AG04450 (cell line): ENCODE data around the gene FOLR1. TPM values are rescaled to one million over a fixed set of nuclear protein-coding genes. Genes with fewer than 3 reads are reported as not detected.
"Not testable (repeated sequence)": the region's sequence is repeated elsewhere in the genome, so short reads cannot be mapped to it uniquely, and the experiment has no call there.

Source experiments
- CTCF ChIA-PET: fragments of 300-600, 350-600 bp; formaldehyde crosslinking; extraction: SDS; loops from one replicate; lab custom pipeline; 2022; ENCODE audit warnings: antibody characterized with exemption, inconsistent platforms; lab: Charles Lee
- POLR2A ChIA-PET: fragments of 350-600 bp; formaldehyde crosslinking; extraction: SDS; loops from one replicate; lab custom pipeline; 2021; ENCODE audit warnings: antibody characterized with exemption, inconsistent platforms; lab: Yijun Ruan, JAX
- DNase-seq: peaks from one replicate; pipeline ENCODE4 v3.0.0-alpha.2; 2011; ENCODE audit warnings: low read depth, low spot score
- H3K27ac ChIP-seq: one replicate; pipeline ENCODE4 v1.5.1; 2012; ENCODE audit warnings: low read depth, low read length, control low read depth
- H3K27me3 ChIP-seq: one replicate; pipeline ENCODE4 v1.6.0; 2012; ENCODE audit warnings: low read length; ENCODE audit not compliant: control insufficient read depth, insufficient read depth
- H3K4me3 ChIP-seq: 2 replicates; pipeline ENCODE4 v1.5.1; 2011; ENCODE audit warnings: mild to moderate bottlenecking, low read depth, low read length, control low read depth
- H3K9me3 ChIP-seq: 2 replicates; pipeline ENCODE4 v1.5.1; 2012; ENCODE audit warnings: low read length; ENCODE audit not compliant: control insufficient read depth, insufficient read depth
- polyA plus RNA-seq: library from polyadenylated mRNA; depleted of rRNA; stranded (reverse); fragments of >200 nt; gene quantifications from 2 replicates; pipeline ENCODE4 v1.2.3, GENCODE V29; 2011
- TF ChIP-seq, protein P1 (sequence below): IDR thresholded peaks from 2 replicates; pipeline ENCODE4 v1.5.1; 2011; ENCODE audit warnings: low read depth, low read length, control low read depth, inconsistent platforms

Gene FOLR1
- polyA plus RNA-seq, 1 experiment: 0.19 TPM

DNA sequence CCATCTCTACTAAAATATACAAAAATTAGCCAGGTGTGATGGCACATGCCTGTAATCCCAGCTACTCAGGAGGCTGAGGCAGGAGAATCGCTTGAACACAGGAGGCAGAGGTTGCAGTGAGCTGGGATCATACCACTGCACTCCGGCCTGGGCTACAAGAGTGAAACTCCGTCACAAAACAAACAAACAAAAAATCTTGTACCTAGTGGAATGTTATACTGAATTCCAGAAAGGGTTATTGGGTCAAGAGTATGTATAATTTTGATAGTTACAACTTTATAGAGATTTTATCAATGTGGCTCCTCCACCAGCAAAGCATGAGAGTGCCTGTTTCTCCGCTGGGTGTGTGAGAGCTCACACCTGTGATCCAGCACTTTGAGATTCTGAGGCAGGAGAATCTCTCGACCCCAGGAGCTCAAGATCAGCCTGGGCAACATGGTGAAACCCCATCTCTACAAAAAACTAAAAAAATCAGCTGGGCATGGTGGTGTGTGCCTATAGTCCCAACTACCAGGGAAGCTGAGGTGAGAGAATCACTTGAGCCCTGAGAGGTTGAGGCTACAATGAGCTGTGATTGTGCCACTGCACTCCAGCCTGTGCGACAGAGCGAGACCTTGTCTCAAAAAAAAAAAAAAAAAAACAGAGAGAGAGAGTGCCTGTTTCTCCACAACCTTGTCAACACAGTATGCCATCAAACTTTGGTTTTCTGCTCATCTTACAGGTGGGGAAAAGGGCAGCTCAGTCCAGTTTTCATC, 12.7 kb upstream of the FOLR1 start:
- ChIA-PET POLR2A (interaction anchor here (0.7 kb wide), 2 partner anchors 34 to 71 kb away, joined by 3 to 6 read pairs; no protein-coding TSS in a partner anchor), CTCF (interaction anchor here (0.7 to 3.1 kb wide), 4 partner anchors 35 to 154 kb away, joined by 4 to 13 read pairs (median 4); no protein-coding TSS in a partner anchor)
- DNase-seq: no peak
- H3K9me3 ChIP-seq: peaks cover 1% of the 10 kb centered on the region; the same call in 1 of the 2 replicates
- TF ChIP-seq, protein P1, sequence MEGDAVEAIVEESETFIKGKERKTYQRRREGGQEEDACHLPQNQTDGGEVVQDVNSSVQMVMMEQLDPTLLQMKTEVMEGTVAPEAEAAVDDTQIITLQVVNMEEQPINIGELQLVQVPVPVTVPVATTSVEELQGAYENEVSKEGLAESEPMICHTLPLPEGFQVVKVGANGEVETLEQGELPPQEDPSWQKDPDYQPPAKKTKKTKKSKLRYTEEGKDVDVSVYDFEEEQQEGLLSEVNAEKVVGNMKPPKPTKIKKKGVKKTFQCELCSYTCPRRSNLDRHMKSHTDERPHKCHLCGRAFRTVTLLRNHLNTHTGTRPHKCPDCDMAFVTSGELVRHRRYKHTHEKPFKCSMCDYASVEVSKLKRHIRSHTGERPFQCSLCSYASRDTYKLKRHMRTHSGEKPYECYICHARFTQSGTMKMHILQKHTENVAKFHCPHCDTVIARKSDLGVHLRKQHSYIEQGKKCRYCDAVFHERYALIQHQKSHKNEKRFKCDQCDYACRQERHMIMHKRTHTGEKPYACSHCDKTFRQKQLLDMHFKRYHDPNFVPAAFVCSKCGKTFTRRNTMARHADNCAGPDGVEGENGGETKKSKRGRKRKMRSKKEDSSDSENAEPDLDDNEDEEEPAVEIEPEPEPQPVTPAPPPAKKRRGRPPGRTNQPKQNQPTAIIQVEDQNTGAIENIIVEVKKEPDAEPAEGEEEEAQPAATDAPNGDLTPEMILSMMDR: no peak
- no peaks in the 10 kb centered on the region for H3K27me3 ChIP-seq
- no peak overlapping the region for H3K27ac ChIP-seq
- H3K4me3 ChIP-seq: no peak overlapping the region

DNA sequence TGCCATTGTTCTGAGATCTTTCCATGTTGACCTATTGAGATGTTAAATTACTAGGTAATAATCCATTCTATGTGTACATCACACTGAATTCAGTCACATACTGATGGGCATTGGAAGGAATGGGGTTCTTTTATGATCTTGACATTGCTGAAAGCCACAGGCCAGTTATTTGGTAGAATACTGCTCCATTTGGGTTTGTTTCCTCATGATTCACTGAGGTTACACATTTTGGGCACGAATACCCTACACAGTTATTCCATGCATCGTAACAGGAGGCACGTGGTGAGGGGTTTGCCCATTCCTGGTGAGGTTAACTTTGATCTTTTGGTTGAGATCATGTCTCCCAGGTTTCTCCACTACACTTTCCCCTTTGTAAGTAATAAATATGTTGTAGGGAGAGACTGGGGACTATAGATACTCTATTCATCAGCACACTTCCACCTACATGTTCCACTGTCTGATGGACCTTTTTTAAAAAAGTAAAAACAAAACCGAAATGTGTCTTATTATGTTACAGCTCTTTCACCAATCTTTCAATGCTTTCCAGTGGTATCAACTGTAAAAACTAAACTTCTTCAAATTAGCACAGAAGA, 12.0 kb upstream of the FOLR1 start:
- TF ChIP-seq, protein P1: no peak
- Histone ChIP-seq H3K4me3 (no peak overlapping the region), H3K27me3 (no peaks in the 10 kb centered on the region), H3K27ac (no peak overlapping the region), H3K9me3 (no peaks in the 10 kb centered on the region)
- ChIA-PET POLR2A (no interaction called here), CTCF (interaction anchor here (0.6 to 3.1 kb wide), 4 partner anchors 36 to 155 kb away, joined by 4 to 13 read pairs (median 4); no protein-coding TSS in a partner anchor)
- DNase-seq: no peak

DNA sequence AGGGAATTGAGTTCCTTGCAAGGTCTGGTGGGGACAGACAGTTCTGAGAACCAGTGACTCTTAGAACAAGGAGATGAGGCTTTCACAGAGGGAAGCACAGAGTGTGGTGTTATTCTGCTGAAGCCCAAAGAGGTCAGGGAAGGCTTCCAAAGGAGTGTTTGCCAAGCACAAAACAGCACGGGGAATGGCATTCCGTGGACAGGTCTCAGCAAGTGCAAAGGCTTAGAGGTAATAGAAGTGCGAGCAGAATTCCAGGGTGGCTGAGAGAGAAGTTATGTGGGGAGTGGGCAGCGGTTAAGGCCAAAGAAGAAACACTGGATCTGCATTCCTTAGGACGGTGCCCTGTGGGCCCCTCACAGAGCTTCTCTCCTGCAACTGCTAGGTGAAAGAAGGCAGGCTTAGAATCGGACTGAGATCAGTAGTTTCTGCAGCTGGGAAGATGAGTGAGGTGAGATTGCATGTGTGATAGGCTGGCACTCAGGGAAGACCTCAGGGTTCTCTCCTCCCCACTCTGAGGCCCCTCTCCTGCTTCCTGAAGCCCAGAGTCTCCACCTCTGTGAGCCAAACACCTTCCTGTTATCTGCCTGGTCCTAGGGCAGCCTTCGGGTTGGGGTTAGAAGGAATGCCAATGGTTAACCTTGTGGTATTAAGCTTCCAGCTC, 10.9 kb upstream of the FOLR1 start:
- POLR2A ChIA-PET, H3K4me3 ChIP-seq, H3K27me3 ChIP-seq, H3K9me3 ChIP-seq, DNase-seq, H3K27ac ChIP-seq: not testable (repeated sequence)
- CTCF ChIA-PET: interaction anchor here (0.5 to 4.0 kb wide), 3 partner anchors 37 to 157 kb away, joined by 3 to 87 read pairs (median 13); no protein-coding TSS in a partner anchor

DNA sequence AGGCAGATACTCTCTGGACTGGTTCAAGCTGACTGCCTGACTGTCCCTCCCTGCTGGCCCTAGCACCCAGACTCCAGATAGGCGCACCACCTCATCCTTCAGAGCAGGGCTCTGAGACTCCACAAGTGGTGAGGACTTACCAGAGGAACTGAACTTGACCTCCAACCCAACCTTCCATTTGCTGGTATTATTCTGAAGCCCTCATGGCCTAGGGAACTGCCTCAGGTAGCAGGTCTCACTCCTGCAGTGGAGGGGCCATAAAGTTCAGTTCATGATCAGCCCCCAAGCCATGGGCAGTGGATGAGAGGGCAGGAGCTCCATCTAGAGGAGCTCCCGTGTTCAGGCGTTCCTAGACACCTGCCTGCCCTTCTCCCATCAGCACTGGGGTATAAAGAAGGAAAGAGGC, 10.4 kb upstream of the FOLR1 start:
- H3K27ac ChIP-seq, POLR2A ChIA-PET, DNase-seq, H3K27me3 ChIP-seq, H3K9me3 ChIP-seq, H3K4me3 ChIP-seq: not testable (repeated sequence)
- TF ChIP-seq, protein P1: peak; percentile 27
- CTCF ChIA-PET: interaction anchor here (0.5 to 4.0 kb wide), 6 partner anchors 24 to 204 kb away, joined by 3 to 87 read pairs (median 8); no protein-coding TSS in a partner anchor

DNA sequence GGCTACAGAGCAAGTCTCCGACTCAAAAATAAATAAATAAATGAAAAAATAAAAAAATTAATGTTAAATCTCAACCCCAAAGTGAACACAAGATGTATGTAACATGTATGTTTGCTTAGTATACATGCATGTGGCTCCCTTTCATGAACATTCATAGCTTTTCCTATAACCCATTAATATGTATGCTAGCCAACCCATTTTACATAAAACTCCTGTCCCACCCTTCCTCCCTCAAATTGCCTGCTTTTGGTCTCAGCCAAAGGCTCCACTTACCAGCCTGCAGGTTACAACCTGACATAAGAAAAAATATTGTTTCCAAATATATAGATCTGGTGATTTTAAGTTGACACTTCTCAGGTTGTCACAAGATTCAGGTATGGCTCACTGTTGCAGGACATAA, 3.7 kb upstream of the FOLR1 start:
- TF ChIP-seq, protein P1: no peak
- Histone ChIP-seq H3K27me3 (no peaks in the 10 kb centered on the region), H3K27ac (no peak overlapping the region), H3K4me3 (no peak overlapping the region), H3K9me3 (no peaks in the 10 kb centered on the region)
- no peak for DNase-seq
- CTCF ChIA-PET: interaction anchor here (0.6 to 1.8 kb wide), 3 partner anchors 9 to 210 kb away, joined by 3 to 8 read pairs (median 3); no protein-coding TSS in a partner anchor
- POLR2A ChIA-PET: no interaction called here
